ENCODE data around the gene FLYWCH2.

The FLYWCH2 gene

DNA sequence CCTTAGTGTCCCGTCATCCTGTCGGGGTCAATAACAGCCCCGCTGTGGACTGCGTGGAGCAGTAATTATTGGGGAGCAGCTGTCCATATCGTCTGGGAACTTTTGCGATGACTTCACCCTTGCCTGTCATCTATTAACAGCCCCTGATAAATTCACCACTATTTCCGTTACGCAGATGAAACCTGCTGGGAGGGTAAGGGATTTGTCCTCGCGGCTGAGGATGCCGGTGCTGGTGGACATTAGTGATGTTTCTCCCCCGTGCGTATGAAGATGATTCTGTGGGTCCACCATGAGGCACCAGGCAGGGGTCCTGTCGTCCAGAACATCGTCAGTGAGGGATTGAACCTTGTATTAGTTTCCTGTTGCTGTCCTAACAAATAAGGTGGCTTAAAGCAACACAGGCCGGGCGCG lies 1.0 kb downstream of the FLYWCH2 start:
- DNase-seq: no peak

DNA sequence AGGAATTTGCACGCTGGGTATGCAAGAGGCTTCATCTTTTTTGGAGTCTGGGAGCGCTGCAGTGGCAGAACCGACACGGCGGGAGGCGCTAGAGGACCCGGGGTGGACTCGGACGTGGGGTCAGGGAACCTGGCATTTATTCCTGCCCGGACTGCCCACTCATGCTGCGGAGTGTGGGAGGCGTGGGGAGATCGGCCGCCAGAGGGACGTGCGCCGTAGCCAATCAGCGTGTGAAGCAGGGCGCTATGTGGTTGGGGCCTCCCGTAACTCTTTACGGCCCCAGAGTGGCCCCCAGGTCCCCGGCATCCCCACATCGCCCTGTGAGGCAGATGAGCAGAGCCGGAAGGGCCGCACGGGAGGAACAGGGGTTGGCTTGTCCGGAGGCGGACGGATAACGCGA lies 11.2 kb downstream of the FLYWCH2 start:
- DNase-seq: no peak

DNA sequence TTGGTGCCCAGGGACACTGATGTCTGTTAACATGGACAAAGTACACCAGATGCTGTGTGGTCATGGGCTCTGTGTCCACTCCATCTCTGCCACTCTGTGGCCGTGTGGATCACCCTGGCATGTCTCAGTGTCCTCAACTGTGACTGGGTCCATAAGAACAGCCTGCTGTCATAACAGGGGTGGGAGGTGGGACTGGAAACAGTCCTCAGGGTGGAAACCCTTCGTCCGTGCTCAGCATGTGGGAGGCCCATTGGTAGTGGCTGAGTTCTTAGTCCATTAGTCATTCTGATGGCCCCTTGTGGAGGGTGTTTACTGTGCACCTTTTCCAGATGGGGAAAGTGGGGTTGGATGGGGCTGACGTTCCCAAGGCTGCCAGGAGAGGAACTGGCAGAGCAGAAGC lies 12.8 kb downstream of the FLYWCH2 start:
- DNase-seq: no peak

DNA sequence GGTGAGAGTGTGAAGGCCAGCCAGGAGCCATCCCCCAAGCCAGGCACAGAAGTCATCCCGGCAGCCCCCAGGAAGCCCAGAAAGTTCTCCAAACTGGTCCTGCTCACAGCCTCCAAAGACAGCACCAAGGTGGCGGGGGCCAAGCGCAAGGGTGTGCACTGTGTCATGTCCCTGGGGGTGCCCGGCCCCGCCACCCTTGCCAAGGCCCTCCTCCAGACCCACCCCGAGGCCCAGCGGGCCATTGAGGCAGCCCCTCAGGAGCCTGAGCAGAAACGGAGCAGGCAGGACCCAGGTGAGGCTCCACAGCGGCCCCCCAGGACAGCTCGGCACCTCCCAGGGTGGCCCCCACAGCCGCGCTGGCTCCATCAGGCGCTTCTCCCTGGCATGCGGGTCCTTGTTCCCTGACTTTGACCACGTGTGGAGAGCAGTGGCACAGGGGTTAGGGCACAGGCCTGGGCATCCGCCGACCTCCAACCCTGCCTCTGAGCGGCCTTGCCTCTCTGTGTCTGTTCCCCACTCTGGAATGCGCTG lies 13.5 kb downstream of the FLYWCH2 start:
- DNase-seq: no peak

DNA sequence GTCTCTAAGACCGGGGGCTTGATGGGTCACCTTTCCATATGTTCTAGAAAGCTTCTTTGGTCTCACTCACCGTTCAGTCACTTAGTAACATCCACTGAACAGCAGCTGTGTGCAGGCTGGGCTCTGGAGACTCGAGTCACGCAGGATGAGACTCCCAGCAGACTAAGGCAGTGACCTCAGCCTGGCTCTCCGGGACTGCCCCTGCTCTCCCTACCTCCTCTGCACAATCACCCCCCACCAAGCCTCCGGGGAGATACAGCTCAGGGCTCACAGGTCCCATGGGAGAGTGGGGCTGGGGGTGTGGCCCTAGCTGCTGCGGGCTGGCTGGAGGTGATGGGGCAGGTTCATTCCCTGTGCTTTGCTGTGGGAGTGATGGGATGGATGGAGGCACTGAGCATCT lies 14.1 kb downstream of the FLYWCH2 start:
- DNase-seq: no peak

DNA sequence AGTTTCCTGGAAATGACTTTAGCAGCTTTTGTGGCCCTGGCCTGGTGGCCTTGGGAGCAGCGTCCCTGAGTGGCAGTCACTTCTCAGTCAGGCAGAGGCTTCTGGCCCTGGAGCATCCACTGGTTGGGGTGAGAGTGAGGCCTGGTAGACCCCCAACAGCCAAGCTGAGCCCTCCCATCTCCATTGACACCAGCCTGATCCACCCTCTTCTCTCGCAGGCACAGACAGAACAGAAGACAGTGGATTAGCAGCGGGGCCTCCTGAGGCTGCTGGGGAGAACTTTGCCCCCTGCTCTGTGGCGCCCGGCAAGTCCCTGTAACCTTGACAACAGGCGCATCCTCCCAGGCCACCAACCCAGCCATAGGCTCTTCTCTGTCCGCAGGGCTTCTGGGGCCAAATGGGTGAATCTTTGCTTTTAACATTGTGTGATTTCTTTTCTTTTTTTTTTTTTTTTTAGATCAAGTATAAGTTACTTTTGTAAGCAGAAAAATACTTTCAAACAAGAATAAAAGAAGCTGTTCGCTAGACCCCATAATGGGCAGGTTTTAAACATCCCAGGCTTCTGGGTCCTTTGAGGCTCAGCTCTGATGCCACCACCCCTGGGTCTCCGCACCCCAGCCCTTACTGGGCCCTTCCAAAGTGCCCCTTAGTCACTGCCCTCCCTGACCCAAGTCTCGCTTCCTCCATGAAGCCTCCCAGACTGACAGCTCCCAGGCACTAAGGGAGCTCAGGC lies 16.0 kb downstream of the FLYWCH2 start:
- no peak for DNase-seq

DNA sequence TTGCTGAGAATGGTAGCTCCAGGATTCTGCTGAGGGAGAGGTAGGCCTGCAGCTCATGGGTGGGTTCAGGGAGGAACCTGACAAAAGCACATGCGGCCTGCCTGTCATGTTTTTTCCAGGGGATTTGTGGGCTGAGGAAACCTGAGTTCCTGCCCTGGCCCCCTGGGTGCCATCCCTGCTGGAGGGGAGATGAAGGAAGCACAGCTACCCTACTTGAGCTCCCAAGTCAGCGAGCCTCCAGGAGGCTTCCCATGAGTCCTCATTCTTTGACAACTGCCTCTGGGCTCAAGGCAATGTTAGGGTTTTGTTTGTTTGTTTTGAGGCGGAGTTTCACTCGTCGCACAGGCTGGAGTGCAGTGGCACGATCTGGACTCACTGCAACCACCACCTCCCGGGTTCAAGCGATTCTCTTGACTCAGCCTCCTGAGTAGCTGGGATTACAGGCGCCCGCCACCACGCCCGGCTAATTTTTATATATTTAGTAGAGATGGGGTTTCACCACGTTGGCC lies 16.6 kb downstream of the FLYWCH2 start:
- no peak for DNase-seq

DNA sequence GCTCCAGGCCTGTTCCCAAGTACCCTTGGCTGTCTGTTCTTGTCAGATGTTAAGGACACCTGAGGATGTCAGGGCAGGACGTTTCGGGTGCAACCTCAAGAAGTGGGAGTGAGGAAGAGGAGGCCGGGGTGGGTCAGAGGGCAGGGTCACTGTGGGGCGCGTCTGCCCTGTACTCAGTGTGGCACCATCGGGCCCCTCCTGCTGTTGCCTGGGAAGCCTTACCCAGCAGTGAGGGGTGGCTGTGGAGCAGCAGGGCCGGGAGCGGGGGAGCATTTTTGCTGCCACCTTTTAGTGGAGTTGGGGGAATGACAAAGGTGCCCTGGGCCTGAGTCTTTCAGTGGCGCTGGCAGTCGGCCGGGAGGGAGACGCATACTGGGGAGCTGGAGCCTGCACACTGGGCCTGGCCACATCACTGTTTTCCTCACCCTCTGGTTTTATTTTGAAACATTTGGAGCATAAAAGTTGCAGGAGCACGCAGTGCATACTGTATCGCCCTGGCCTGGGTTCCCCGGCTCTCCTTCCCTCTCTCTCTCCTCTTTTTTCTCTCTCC lies 17.6 kb downstream of the FLYWCH2 start:
- DNase-seq: no peak

DNA sequence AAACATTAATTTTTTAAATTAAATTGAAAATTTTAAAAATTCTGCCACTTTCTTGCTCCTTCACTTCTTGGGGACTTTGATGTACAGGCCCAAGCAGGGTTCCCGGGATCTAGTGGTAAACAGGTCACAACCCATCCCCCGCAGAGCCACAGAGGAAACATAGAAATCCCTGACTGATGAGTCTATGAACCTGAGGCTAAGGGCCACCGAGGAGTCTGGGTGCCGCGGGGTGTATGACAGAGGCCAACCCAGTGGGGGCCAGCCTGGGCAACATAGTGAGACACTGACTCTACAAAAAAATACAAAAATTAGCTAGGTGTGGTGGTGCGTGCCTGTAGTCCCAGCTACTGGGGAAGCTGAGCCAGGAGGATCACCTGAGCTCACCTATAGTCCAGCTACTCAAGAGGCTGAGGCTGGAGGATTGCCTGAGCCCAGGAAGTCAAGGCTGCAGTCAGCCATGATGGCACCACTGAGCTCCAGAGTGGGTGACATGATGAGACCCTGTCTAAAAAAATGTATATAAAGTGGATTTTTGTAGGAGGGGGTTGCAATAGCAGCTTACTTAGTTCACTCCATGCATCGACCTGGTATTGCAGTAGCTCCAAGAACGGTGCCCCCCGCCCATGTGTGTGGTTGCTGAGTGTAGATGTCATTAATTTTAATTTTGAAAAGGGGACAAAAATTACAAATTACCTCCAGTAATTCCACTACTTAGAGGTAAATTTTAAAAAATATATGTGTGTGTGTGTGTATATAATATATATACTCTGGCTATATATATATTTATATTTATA lies 19.5 kb downstream of the FLYWCH2 start:
- no peak for DNase-seq

DNA sequence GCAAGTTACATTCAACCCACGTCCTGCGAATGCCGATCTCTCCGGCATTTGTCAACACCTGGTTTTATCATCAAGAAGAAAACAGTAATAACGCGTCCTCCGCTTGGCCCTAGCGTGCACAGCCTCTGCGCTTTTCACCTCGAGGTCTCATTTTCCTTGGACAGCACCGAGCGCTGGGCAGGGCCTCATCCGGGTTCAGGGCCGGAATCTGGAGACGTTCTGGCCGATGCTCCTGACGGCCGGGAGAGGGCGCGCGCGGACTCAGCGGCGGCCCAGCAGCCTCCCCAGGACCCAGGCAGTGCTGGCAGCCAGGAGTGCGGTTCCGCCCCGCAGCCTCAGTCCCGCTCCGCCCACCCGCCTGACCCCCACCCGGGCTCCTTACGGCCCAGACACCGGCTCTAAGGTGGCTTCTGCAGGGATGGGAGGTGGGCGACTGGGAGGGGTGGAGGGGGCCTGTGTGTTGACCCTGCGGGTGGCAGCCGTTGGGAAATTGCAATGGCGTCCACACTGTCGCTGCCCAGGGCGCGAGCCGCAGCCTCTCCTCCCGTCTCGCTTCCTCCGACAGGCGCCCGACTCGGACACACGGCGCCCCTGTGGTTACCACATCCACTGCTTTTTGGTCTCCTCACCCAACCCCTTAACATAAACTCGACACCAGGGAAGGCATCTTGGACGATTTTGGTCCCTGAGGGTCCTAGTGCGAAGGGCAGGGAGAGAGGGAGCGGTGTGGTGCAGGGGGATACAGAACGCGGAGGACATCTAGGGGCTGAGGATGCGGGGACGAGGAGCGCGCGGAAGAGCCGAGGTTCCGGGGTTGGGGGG lies 21.3 kb downstream of the FLYWCH2 start:
- DNase-seq: peak; percentile 84

DNA sequence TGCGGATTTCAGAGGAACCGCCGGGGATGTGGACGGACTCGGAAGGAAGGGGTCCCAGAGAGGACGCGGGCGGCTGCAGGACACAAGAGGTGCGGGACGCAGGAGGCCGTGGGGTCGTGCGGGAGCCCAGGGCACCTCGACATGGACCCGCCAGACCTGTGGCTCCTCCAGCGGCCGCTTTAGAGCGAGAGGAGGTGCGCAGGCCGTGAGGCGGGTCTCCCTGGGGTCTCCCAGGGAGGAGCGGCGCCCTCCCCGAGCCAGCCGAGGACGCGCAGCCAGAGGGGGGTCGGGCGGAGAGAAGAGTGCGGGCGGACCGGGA lies 21.9 kb downstream of the FLYWCH2 start:
- no peak for DNase-seq

DNA sequence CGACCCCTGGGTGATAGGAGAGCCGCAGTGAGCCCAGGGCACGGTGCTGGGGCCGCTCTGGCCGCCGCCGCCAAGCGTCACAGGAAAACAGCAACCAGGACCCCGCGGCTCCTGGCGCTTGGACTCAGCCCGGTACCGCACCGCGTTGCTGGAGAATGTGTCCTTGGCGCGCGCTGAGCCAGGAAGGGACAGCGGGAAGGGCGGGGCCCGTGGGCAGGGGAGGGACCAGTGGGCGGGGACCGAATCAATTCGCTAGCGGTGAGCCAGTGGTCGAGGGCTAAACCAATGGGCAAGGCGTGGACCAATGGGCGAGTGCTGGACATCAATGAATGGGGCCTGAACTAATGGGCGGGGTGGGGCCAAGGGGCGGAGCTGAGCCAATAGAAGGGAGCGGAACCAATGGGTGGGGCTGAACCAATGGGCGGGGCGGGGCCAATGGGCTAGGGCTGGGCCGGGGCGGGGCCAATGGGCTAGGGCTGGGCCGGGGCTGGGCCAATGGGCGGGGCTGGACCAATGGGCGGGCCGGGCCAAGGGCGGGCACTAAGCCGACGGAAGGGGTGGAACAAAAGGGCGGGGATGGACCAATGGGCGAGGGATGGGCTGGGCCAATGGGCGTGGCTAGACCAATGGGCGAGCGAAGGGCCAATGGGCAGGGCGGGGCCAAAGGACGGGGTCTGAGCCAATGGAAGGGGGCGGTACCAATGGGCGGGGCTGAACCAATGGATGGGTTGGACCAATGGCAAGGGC lies 22.4 kb downstream of the FLYWCH2 start:
- peak; percentile 99 for DNase-seq

DNA sequence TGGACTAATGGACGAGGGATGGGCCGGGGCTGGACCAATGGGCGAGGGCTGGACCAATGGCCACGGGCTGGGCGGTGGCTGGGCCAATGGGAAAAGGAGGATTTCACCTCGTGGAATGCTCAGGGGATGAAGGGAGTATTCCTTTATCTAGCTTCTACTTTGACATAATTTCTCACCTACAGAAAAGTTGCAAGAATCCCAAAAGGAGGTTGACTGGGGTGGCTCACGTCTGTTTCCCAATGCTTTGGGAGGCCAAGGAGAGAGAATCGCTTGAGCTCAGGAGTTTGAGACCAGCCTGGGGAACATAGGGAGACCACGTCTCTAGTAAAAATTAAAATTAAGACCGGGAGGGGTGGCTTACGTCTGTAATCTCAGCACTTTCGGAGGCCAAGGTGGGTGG lies 23.0 kb downstream of the FLYWCH2 start:
- no peak for DNase-seq

DNA sequence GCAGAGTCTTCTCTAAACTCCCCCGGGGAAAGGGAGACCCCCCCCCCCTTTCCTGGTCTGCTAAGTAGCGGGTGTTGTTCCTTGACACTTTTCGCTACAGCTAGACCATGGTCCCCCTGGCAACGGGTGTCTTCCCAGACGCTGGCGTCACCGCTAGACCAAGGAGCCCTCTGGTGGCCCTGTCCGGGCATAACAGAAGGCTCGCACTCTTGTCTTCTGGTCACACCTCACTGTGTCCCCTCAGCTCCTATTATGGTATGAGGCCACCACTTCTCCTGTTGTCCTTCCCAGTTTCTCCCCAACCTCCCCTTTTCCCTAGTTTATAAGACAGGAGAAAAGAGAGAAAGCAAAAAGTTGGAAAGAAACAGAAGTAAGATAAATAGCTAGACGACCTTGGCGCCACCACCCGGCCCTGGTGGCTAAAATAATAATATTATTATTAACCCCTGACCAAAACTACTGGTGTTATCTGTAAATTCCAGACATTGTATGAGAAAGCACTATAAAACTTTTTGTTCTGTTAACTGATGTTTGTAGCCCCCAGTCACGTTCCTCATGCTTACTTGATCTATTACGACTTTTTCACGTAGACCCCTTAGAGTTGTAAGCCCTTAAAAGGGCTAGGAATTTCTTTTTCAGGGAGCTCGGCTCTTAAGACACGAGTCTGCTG lies 24.2 kb downstream of the FLYWCH2 start:
- DNase-seq: peak; percentile 62

DNA sequence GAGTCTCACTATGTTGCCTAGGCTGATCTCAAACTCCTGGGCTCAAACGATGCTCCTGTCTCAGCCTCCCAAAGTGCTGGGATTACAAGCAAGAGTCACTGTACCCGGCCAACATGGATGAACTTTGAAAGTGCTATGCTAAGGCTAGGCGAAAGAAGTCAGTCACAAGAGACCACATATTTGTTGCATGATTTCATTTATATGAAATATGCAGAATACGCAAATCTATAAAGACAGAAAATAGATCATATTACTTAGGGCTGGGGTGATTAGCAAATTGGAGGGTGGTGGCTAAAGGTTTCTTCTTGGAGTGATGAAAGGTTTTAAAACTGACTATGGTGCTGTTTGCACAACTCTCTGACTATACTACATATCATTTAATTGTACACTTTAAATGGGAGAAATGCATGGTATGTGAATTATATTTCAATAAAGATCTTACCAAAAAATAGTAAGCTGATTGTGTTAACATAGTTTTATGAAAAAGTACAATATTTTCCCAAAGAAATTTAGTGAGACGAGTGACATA lies 27.5 kb downstream of the FLYWCH2 start:
- no peak for DNase-seq

DNA sequence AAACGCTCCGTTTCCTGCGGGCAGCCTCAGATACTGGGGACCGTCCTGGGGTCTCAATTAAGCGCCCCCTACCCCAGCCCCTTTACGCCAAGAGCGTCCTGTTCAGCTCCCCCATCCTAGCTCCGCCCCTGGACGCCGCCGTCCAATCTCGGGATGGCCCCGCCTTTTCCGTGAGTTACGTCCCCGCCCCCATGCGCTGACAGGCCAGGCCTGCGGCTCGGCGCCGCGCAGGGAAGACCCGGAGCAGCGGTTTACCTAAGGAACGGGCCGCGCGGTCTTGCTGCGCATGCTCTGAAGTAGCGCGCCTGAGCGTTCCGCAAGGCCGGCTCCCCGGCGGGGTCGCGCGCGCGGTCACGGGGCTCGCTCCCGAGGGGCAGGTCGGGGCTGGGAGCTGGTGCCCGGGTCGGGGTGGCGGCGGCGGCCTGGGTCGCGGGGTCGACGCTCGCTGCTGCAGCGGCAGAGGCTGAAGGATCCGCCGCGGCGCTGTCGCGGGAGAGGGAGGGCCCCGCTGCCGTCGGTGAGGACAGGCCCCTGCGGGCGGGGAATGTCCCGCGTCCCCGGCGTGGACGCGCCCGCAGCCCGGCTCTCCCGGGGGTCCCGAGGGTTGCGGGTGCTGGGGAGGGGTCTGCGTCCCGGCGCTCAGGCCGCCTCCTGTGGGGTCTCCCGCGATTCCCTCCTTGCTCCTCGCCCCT lies 28.8 kb downstream of the FLYWCH2 start, which contains the start of gene FLYWCH1:
TSS of gene FLYWCH1 (plus strand) at position 294 of the 692 bp plus-strand sequence. CDS start 17,755 bp downstream, outside the sequence.
- peak; percentile 100 for DNase-seq

DNA sequence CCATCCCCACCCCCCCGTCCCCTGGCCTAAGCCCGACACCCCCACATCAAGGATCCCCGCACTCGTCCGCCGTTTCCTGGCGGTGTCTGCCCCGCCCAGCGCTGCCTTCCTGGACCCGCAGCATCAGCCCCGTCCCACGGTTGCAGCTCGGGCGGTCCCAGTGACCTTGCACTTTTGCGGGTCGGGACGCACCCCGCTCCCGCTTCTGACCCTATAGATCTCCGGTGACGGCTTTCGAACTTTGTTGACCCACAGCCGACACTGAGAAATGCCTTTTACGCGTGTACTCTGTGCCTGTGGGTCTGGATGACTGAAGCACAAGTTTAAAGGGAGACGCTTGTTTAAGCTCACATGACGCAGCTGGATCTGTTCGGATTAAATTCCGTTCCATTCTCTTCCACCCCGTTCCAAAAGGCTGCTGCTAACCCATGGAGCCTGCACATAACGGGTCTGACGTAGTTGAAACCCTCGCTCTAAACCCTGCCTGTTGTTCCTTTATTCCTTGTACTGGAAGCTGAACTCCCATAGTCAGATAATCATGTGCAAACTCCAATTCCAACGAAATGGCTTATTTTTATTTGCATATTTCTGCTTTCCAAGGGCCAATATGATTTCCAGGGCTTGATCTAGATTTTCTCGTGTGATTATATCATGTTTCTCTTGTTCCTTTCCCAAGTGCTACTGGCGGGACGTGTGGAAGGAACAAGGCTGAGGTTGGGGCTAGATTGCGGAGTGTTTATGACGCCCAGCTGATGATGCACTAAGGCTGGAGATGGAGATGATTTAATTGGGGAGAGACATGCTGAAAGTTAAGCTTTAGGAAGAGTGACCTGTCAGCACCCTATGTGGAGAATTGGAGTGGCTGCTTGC lies 29.6 kb downstream of the FLYWCH2 start:
- DNase-seq: peak; percentile 40

DNA sequence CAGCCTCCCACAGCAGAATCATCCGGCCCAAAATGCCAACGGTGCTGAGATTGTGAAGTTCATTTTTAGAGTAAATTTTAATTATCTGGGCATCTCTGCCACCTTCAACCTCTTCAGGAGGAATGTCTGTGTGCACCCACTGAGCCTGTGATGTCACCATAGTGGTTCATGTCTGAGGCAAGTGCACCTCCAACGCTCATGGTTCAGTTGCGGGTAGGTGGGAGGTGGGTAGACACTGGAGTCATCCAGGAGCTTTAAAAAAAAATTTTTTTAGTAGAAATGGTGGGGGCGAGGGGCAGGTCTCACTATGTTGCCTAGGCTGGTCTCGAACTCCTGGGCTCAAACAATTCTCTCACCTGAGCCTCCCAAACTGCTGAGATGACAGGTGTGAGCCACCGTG lies 30.6 kb downstream of the FLYWCH2 start:
- peak; percentile 18 for DNase-seq

DNA sequence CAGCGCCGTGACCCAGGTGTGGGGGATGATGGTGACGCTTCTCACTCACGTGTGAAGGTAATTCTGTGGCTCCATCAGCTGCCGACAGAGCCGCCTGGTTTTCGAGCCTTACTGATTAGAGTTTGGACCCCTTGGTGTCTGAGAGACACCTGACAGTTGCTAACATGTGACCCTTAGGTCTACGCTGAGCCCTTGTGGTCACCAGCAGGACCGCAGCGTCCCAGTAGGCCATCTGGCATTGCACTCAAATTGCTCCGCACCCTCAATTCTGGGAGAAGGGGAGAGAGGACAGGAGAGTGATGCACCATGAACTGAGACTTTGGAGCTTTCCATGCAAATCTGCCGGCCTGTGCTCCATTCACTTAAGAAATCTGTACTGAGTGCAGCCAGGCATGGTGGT lies 31.2 kb downstream of the FLYWCH2 start:
- no peak for DNase-seq
